MM.1S (cell line): Measurements from ENCODE around the gene NIM1K.

Source experiments
- DNase-seq: peaks from one replicate; pipeline ENCODE4 v3.0.0-alpha.2; 2015
- H2AFZ ChIP-seq: fragments of 300-600 bp; sonication (generic); 2 replicates; pipeline ENCODE4 v1.6.0; 2016; ENCODE audit warnings: antibody characterized with exemption, low read length
- H3F3A ChIP-seq: fragments of 300-600 bp; sonication (generic); 2 replicates; pipeline ENCODE4 v1.6.1; 2016; ENCODE audit warnings: mild to moderate bottlenecking, antibody characterized with exemption, low read length, moderate library complexity, mixed read lengths; ENCODE audit not compliant: insufficient read depth
- H3K27ac ChIP-seq: fragments of 300-600 bp; sonication (generic); 2 replicates; pipeline ENCODE4 v1.5.1; 2016; ENCODE audit warnings: mild to moderate bottlenecking, low read length
- H3K27me3 ChIP-seq: fragments of 300-600 bp; sonication (generic); replicated peaks from 2 replicates; pipeline ENCODE4 v1.6.0; 2016; ENCODE audit warnings: low read length; ENCODE audit not compliant: insufficient read depth
- H3K36me3 ChIP-seq: fragments of 300-600 bp; sonication (generic); replicated peaks from 2 replicates; pipeline ENCODE4 v1.6.1; 2016; ENCODE audit warnings: mild to moderate bottlenecking, low read length, mixed read lengths; ENCODE audit not compliant: insufficient read depth
- H3K4me1 ChIP-seq: fragments of 300-600 bp; sonication (generic); 2 replicates; pipeline ENCODE4 v1.6.1; 2016; ENCODE audit warnings: low read length, mixed read lengths
- H3K4me2 ChIP-seq: fragments of 300-600 bp; sonication (generic); 2 replicates; pipeline ENCODE4 v1.6.0; 2016; ENCODE audit warnings: low read depth, low read length
- H3K4me3 ChIP-seq: fragments of 300-600 bp; sonication (generic); 2 replicates; pipeline ENCODE4 v1.5.1; 2016; ENCODE audit warnings: low read length, mixed read lengths
- H3K79me2 ChIP-seq: fragments of 300-600 bp; sonication (generic); 2 replicates; pipeline ENCODE4 v1.6.1; 2016; ENCODE audit warnings: mixed run types, low read length, mixed read lengths
- H3K9ac ChIP-seq: fragments of 300-600 bp; sonication (generic); 2 replicates; pipeline ENCODE4 v1.6.1; 2016; ENCODE audit warnings: low read length, mixed read lengths
- H3K9me2 ChIP-seq: fragments of 300-600 bp; sonication (generic); replicated peaks from 2 replicates; pipeline ENCODE4 v1.6.1; 2016; ENCODE audit warnings: mild to moderate bottlenecking, low read length, mixed read lengths; ENCODE audit not compliant: insufficient read depth
- H3K9me3 ChIP-seq: fragments of 300-600 bp; sonication (generic); replicated peaks from 2 replicates; pipeline ENCODE4 v1.6.1; 2016; ENCODE audit warnings: mild to moderate bottlenecking, low read length, mixed read lengths; ENCODE audit not compliant: insufficient read depth
- H4K20me1 ChIP-seq: fragments of 300-600 bp; sonication (generic); 2 replicates; pipeline ENCODE4 v1.6.1; 2016; ENCODE audit warnings: mild to moderate bottlenecking, low read length, moderate library complexity, mixed read lengths; ENCODE audit not compliant: insufficient read depth
- EZH2 ChIP-seq: fragments of 300-600 bp; sonication (generic); optimal IDR thresholded peaks from 2 replicates; pipeline ENCODE3; 2017; ENCODE audit warnings: low read depth, mild to moderate bottlenecking, antibody characterized with exemption, low read length, mixed read lengths
- EZH2phosphoT487 ChIP-seq: fragments of 300-600 bp; sonication (generic); IDR thresholded peaks from 2 replicates; pipeline ENCODE4 v1.6.1; 2018; ENCODE audit warnings: antibody characterized with exemption, low read length
- TF ChIP-seq, protein P1 (sequence below): fragments of 300-600 bp; sonication (generic); IDR thresholded peaks from 2 replicates; pipeline ENCODE4 v1.5.1; 2016; ENCODE audit warnings: antibody characterized with exemption, low read length, mixed read lengths

Gene NIM1K

DNA sequence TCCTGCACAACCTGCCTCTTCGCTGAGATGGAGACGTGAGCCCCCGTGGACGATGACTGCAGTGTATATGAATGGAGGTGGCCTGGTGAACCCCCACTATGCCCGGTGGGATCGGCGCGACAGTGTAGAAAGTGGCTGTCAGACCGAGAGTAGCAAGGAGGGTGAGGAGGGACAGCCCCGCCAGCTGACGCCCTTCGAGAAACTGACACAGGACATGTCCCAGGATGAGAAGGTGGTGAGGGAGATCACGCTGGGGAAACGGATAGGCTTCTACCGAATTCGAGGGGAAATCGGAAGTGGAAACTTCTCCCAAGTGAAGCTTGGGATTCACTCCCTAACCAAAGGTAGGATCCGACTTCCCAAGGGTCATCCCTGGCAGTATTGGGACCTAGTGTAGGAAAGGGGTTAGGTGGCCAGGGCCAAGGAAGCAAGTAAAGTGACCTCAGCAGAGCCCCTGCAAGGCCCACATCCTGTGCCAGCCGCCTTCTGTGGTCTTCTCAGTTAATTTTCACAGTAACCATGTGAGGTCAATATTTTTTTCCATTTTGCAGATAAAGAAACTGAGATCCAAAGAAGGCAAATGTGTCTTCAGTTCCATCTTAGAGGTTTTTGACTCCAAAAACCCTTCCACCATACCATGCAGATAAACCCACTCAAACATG is 53.8 kb downstream of the NIM1K start:
- Histone ChIP-seq H3K4me2 (no peak overlapping the region), H3K4me3 (no peak overlapping the region), H3K27ac (no peak overlapping the region), H3K9me2 (no peaks in the 10 kb centered on the region), H3K4me1 (no peaks in the 10 kb centered on the region), H2AFZ (no peak overlapping the region), H3K36me3 (no peaks in the 10 kb centered on the region), H4K20me1 (no peaks in the 10 kb centered on the region), H3K9ac (no peak overlapping the region), H3F3A (no peaks in the 10 kb centered on the region), H3K9me3 (no peaks in the 10 kb centered on the region), H3K27me3 (no peaks in the 10 kb centered on the region), H3K79me2 (no peaks in the 10 kb centered on the region)
- no peak for DNase-seq
- TF ChIP-seq EZH2: no peak
- TF ChIP-seq, protein P1, sequence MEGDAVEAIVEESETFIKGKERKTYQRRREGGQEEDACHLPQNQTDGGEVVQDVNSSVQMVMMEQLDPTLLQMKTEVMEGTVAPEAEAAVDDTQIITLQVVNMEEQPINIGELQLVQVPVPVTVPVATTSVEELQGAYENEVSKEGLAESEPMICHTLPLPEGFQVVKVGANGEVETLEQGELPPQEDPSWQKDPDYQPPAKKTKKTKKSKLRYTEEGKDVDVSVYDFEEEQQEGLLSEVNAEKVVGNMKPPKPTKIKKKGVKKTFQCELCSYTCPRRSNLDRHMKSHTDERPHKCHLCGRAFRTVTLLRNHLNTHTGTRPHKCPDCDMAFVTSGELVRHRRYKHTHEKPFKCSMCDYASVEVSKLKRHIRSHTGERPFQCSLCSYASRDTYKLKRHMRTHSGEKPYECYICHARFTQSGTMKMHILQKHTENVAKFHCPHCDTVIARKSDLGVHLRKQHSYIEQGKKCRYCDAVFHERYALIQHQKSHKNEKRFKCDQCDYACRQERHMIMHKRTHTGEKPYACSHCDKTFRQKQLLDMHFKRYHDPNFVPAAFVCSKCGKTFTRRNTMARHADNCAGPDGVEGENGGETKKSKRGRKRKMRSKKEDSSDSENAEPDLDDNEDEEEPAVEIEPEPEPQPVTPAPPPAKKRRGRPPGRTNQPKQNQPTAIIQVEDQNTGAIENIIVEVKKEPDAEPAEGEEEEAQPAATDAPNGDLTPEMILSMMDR: no peak
- no peak for TF ChIP-seq EZH2phosphoT487

DNA sequence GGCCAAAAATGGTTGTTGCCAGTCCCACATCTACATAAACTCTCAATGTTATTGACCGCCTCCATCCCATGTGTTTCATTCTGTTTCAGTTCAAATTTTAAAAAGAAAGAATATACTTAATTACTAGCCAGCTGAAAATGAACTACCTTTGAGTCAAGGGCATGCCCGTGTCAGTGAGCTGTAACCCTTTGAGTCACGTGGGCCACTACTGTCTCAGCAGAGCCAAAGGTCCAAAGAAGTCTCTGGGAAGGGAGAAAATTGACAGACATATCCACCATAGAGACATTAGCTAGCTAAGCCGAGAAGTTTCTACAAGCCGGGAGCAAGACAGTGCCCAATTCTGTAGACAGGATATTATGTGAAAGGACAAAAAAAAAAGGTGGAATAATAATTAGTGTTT is 59.7 kb downstream of the NIM1K start:
- Histone ChIP-seq H2AFZ (no peak overlapping the region), H3K27ac (no peak overlapping the region), H3K36me3 (no peaks in the 10 kb centered on the region), H4K20me1 (no peaks in the 10 kb centered on the region), H3K4me2 (no peak overlapping the region), H3F3A (no peaks in the 10 kb centered on the region), H3K4me3 (no peak overlapping the region), H3K9me2 (no peaks in the 10 kb centered on the region), H3K9ac (no peak overlapping the region), H3K4me1 (no peaks in the 10 kb centered on the region), H3K27me3 (no peaks in the 10 kb centered on the region), H3K9me3 (no peaks in the 10 kb centered on the region), H3K79me2 (no peaks in the 10 kb centered on the region)
- TF ChIP-seq, protein P1: no peak
- TF ChIP-seq EZH2 (no peak), EZH2phosphoT487 (no peak)
- no peak for DNase-seq

DNA sequence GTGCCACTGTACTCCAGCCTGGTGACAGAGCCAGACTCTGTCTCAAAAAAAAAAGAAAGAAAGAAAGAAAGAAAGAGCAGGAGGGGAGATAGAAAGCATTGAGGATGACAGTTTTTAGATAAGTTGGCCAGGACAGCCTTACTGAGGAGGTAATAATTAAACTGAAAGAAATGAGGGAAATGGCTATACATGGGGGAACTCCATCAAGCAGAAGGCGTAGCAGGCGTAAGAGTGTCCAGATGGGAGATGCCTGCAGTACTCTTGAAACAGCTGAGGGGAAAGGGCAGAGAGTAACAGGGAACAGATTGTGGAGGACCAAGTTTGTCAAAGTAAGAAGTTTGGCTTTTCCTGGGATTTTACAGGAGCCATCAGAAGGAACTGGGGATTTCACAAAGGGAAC is 63.7 kb downstream of the NIM1K start:
- no peaks in the 10 kb centered on the region for H3K9me3 ChIP-seq
- H3K9me2 ChIP-seq: no peaks in the 10 kb centered on the region
- DNase-seq: no peak
- H3K79me2 ChIP-seq: no peaks in the 10 kb centered on the region
- H3F3A ChIP-seq: no peaks in the 10 kb centered on the region
- H3K4me1 ChIP-seq: no peaks in the 10 kb centered on the region
- H4K20me1 ChIP-seq: no peaks in the 10 kb centered on the region
- TF ChIP-seq EZH2 (no peak), EZH2phosphoT487 (no peak)
- TF ChIP-seq, protein P1: no peak
- no peak overlapping the region for H3K4me2 ChIP-seq
- H3K4me3 ChIP-seq: no peak overlapping the region
- no peaks in the 10 kb centered on the region for H3K36me3 ChIP-seq
- no peak overlapping the region for H2AFZ ChIP-seq
- H3K9ac ChIP-seq: no peak overlapping the region
- H3K27me3 ChIP-seq: no peaks in the 10 kb centered on the region
- no peak overlapping the region for H3K27ac ChIP-seq
